Endometrium (tissue), 2 donors: Measurements from ENCODE around the gene SPATA25.

ENCODE experiments used
- FAIRE-seq: peaks from 2 replicates; lab custom pipeline; 2012; peaks lifted over from hg19 to GRCh38; lab: Jason Lieb, UNC
- donor health status: control.
- donor health status: control.

Gene SPATA25

DNA sequence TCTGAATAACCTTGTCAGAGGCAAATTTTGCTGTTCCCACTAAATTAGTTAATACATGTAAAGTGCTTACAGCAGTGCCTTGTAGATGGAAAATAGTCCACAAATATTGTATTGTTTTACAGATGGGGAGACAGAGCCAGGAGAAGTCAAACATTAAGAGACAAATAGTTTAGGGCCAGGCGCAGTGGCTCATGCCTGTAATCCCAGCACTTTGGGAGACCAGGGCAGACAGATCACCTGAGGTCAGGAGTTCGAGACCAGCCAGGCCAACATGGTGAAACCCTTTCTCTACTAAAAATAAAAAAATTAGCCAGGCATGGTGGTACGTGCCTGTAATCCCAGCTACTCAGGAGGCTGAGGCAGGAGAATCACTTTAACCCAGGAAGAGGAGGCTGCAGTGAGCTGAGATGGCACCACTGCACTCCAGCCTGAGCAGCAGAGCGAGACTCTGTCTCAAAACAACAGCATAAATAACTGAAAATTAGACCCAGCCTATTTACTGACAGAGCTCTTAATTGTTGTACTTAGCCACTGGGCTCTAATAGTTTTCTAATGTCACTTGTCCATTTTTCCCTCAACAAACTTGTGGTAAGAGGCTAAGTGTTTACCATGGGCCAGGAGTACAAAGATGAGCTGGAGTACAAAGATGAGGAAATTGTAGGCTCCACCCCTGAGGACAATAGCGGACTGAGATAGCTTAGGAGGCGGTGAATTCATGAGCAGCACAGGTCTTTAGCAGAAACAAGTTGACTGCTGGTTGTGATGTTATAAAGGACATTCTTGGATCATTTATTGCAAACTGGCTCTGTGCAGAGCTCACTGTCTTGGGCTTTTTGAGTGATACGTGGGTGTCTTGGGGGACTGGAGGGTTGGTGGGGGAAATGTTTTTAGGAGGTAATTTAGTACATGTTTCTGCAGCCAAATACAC, 23.6 kb downstream of the SPATA25 start:
- no peak for FAIRE-seq

DNA sequence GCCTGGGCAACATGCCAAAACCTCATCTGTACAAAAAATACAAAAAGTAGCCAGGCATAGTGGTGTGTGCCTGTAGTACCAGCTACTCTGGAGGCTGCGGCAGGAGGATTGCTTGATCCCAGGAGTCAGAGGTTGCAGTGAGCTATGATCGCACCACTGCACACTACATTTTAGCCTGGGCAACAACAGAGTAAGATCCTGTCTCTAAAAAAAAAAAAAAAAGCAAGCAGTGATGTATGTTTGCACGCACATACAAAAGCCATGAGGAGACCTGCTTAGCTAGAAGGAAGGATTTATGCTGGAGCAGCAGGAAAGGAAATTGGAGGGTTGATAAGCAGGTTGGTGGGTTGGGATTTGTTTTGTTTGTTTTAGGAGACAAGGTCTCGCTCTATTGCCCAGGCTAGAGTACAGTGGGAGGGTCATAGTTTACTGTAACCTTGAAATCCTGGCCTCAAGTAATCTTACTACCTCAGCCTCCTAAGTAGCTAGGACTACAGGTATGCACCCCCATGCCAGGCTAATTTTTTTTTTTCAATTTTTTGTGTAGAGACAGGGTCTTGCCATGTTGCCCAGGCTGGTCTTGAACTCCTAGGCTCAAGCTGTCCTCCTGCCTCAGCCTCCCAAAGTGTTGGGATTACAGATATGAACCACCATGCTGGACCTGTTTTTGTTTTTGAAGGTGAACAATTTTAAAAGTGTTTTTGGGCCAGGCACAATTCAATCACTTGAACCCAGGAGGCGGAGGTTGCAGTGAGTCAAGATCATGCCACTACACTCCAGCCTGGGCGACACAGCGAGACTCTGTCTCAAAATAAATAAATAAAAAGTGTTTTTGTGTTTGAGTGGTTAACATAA, 26.0 kb downstream of the SPATA25 start:
- no peak for FAIRE-seq

DNA sequence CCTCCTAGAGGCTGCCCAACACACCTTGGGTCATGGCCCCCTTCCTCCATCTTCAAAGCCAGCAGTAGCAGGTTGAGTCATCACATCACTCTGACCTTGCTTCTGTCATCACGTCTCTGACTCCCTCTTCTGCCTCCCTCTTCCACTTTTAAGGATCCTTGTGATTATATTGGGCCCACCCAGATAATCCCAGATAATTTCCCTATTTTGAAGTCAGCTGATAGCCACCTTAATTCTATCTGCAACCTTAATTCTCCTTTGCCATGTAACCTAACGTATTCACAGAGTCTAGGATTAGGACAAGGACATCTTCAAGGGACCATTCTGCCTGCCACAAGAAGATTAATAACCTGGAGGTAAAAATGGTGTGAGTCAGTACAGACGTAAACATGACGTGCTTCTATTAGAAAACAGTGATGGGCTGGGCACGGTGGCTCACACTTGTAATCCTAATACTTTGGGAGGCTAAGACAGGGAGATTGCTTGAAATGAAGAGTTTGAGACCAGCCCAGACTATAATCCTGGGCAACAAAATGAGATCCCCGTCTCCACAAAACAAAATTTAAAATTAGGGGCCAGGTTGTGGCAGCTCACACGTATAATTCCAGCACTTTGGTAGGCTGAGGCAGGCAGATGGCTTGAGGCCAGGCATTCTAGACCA, 26.7 kb downstream of the SPATA25 start:
- FAIRE-seq: no peak

DNA sequence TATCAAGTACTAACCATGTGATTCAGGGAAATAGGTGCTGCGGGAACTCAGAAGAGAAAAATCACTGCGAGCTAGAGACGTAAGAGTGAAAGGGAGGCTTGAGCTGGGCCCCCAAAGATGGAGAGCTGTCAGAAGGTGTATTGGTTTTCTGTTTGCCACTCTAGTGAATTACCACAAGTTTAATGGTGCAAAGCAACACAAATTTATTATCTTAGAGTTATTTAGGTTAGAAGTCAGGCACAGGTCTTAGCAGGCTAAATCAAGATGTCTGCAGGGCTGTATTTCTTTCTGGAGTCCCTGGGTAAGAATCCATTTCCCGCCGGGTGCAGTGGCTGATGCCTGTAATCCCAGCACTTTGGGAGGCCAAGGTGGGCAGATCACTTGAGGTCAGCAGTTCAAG, 27.5 kb downstream of the SPATA25 start:
- FAIRE-seq: no peak

DNA sequence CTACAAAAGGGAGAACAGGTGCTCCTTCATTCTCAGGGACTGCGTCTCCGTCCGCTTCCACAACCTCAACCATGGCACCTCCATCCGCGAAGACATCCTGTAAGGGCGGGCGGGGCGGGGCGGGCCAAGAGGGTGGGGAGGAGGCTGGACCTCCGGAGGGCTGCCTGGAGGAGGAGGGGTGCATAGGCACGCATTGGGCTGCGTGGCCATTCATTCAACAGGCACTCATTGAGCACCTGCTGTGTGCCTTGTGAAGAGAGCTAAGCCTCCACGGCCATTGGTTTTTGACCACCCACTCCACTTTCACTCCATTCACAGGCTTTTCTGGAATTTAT, 29.6 kb downstream of the SPATA25 start:
- FAIRE-seq: no peak

DNA sequence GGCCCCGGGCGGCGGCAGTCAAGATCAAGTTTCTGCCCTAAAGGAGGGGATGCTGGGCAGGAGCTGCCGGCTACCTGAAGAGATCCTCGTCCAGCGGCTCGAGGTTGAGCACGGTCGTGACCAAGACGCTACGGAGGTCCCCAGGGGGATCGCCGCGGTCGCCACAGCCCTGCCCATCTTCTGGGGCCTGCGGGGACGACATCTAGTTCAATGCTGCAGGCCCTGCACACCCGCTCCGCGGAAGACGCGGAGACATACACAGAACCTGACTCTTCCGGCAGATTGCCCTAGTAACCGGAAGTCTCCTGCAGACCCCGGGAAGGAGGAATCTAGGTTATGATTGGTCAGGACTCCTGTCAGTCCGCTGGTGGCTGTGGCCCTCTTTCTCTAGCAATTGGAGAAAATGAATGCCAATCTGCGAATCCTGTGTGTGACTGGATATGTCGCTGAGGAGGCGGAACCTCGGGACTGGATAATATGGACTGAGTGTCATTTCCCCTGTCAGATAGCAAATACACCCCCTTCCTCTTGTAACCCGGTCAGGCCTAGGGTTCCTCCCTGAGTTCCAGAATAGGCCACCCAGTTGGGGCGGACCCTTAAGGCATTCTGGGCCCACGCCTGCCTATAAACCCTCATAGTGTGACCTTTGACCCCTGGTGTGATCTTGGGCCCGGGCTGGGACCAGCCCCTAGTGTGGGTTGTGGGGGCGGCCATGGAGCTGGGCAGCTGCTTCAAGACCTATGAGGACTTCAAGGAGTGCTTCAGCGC, 30.1 kb downstream of the SPATA25 start, which contains the start of the genes ACOT8 and ZSWIM3:
Gene ACOT8 (minus strand): TSS at position 279 of the 768 bp plus-strand sequence. CDS start 77 bp downstream, at position 202.
Gene ZSWIM3 (plus strand): TSS at position 501 of the 768 bp plus-strand sequence. CDS start 212 bp downstream, at position 713.
- FAIRE-seq: peak; percentile 93

DNA sequence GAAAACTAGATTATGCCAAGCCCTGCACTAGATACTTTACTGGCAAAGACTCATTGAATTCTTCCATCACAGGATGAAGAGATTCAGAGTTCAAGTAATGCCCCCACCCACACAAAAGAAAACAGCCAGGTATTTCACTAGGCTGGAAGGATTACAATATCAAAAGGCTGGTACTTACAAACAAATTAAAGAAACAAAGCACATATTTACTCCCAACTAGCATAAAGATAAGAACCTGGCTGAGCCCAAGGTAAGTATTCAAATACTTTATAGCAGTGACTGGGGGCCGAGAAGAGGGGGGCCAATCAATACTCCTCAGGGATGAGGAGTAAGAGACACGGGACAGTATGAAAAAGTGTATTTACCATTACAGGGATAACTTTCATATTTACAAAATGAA, 33.9 kb downstream of the SPATA25 start:
- FAIRE-seq: no peak

DNA sequence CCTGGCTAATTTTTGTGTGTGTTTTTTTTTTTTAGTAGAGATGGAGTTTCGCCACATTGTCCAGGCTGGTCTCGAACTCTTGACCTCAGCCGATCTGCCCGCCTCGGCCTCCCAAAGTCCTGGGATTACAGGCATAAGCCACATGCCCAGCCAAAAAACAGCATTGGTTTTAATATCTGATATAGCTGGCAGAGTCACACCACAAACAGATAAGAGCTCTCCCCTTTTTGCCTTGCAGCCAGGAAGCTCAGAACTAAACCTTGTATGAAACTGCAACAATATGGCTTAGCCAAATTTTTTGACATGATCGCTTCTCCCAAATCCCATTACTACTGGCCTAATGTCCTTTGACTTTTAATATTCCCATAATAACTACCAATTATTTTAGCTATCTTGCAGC, 35.1 kb downstream of the SPATA25 start:
- no peak for FAIRE-seq

DNA sequence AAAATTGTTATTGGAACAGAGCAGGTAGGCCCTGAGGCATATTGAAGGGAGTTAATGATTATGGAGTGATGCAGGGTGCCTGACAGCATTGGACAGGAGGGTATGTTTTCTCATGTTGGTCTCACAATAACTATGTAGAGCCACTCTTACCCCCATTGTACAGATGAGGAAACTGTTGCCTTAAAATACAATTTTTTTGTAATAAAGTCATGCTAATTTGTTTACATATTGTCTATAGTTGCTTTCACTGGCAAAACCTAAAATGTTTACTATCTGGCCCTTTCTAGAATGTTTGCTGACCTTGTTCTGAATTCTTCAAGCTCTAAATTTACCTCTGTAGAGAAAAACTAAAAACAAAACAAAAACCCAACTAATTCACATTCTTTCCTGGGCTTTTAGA, 35.9 kb downstream of the SPATA25 start:
- no peak for FAIRE-seq

DNA sequence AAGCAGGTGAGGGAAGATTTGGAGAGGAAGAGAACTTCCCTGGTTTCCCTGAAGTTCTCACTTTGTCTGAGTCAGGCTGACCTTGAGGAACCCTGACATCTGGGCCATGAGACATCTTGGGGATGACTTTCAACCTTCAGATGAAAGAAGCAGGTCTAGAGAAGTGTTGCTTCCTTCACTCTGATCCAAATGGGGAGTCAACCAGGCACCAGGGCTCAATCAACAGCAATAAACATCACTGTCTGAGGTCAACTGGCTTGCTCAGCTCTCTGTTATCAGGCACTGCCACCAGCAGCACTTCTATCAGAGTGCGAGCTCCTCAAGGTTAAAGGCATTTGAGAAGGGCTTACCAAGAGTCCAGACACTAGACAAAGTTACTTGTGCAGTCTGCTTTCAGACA, 36.5 kb downstream of the SPATA25 start:
- no peak for FAIRE-seq

DNA sequence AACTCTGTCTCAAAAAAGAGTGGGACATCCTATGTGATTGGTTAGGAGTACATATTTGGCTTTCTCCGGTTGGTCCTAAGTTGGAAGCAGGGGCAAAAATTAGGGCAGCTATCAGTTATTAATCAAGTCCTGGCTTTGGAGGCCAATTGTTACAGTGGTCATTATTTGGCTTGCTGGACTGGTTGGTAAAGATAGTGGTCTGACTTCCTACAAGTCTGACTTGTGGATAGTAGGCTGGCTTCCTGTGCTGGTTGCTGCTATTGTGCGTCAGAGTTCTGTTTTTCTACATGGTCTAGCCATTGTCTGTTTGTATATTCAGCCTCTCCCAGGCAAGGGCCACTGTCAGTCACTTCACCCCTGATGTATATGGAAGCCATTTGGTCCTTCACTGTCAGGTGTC, 37.2 kb downstream of the SPATA25 start:
- FAIRE-seq: no peak

DNA sequence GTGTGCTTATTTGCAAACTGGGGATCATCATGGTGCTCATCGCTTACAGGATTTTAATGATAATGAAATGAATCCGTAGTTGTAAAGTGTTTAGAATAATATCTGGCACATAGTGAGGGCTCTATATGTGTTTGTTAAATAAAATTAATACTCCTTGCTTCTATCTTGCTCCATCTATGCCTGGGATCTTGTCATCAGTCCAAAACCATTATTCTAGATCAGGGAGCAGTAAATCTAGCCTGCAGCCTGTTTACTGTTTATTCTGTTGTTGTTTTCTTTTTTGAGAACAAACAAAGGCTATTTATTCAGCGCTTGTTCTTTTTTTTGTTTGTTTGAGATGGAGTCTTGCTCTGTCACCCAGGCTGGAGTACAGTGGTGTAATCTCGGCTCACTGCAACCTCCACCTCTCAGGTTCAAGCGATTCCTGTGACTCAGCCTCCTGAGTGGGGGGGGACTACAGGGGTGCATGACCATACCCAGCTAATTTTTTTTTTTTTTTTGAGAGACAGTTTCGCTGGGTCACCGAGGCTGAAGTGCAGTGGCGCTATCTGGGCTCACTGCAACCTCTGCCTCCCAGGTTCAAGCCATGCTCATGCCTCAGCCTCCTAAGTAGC, 38.3 kb downstream of the SPATA25 start:
- FAIRE-seq: no peak

DNA sequence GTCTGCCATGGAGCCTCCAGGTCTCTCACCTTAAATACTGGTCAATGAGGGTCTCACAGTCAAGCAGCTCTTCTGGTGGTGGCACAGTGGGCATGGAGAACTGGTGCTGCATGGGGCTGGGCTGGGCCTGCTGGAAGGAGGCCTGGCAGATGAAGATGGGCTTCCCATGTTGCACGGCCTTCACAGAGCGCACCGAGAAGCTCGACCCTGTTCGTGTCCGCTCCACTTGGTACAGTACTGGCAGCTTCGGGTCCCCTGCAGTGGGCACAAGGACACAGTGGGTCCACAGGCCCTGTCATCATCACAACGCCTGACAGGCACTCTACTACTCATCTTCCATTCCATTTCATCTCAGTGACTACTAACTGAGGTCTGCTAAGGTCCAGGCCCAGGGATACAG, 39.0 kb downstream of the SPATA25 start:
- FAIRE-seq: no peak

DNA sequence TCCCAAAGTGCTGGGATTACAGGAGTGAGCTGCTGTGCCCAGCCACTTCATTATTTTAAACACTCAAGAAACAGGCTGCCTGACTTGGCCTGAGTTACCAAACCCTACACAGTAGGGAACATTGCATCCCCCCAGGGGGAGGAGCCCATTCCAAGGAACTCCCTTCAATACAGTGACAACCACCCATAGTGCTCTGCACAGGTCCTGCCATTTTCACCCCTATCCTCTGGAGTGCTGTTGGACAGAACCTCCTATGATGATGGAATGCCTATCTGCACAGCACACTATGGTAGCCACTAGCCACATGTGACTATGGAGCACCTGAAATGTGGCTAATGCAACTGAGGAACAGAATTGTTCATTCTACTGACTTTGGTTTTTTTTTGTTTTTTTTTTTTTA, 42.0 kb downstream of the SPATA25 start:
- FAIRE-seq: no peak

DNA sequence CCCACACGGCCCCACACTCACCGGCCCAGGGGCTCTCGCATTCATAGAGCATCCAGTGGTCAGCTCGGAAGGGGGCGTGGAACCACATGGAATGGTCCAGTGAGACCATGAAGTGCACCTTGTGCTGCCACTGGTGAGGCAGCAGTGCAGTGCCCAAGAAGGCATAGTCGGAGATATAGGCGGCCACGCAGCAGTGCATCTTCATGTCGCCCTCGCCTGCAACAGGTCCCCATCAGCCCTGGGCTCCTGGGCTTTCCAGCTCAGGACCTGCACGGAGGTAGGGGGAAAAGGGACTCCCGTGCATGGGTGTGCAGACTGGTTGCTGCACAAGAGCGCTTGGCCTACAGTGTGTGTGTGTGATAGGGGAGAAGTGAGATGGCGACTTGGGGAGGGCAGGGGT, 43.9 kb downstream of the SPATA25 start:
- FAIRE-seq: no peak

DNA sequence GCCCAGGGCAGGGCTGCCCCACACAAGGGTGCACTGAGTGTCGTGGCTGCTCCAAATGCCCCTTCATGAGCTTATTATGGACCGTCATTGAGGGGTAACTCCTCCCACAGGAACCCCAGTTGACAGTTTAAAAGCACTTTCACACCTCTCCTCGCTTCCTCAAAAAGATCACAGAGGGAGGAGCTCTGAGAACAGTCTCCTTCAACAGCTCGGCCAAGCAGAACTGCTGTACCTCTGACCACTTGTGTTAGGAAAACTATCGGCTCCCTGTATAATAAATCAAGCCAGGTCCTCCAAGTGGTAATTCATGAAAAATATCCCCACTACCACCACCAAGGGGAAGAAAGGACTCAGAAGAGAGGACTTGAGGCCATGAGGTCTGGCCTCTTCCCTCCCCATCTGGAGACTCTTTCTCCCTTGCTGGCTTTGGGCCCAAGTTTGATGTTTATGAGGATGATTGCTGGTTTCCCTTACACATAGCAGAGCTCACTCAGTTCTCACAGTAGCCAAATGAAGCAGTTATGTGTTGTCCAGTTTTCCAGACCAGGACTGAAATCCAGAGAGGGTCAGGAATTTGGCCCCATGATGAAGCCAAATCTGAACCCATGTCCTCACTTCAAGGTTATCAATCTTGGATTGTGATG, 45.1 kb downstream of the SPATA25 start:
- FAIRE-seq: no peak

DNA sequence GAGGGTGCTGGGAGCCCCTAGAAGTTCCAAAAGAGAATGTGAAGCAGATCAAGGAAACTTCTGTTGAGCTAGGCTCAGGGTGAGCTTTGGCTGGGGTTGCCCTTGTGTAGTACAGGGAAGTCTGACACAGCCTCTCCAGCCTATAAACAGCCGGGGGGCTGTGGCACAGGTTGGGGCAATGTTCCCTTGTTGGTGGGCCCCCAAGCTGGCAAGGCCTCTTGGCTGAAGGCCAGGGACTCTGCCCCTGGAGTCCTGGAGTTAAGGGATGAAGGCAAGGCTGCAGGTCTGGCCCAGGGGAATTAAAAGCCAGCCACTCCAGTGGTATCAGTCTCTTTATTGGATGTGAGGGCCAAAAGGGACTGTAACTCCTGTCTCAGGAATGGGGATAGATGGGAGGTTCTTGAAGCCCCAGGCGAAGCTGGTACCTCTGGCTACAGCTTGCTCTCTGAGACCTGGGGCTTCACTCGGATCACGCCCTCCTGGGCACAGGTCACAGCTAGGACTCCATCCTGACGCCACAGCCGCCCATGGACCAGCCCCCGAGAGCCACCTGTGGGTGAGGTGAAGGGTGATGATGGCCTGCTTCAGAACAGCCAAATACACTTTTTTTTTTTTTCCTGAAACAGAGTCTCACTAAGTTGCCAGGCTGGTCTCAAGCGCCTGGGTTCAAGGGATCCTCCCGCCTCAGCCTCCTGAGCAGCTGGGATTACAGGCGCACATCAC, 45.9 kb downstream of the SPATA25 start:
- FAIRE-seq: no peak

DNA sequence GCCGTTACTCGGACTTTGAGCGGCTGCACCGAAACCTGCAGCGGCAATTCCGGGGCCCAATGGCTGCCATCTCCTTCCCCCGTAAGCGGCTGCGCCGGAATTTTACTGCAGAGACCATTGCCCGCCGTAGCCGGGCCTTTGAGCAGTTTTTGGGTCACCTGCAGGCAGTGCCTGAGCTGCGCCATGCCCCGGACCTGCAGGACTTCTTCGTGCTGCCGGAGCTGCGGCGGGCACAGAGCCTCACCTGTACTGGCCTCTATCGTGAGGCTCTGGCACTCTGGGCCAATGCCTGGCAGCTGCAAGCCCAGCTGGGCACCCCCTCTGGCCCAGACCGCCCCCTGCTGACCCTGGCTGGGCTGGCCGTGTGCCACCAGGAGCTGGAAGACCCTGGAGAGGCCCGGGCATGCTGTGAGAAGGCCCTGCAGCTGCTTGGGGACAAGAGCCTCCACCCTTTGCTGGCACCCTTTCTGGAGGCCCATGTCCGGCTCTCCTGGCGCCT, 46.7 kb downstream of the SPATA25 start:
- no peak for FAIRE-seq

DNA sequence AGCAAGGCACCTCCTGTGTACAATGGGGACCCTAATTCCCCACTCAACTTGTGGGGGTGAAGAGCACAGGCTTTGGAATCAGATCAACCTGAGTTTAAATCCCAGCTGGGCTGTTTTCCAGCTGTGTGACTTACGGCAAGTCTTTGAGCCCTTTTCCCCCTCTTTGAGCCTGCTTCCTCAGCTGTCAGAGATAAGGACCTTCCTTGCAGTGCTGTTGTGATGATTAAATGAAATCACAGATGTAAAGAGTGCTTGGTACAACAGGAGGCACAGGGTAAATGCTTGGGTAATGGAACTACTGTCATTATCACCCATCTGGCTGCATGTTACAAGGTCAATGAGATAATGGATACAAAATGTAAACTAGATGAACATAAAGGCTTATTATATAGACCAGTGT, 50.6 kb downstream of the SPATA25 start:
- FAIRE-seq: no peak
